ENCODE results near the gene SMYD3. TPM values are rescaled to one million over a fixed set of nuclear protein-coding genes. Genes with fewer than 3 reads are reported as not detected.

The SMYD3 gene
- total and polyA plus RNA-seq, 2 donors (not counting 1 experiment from before 2014, with no cell fraction given) = 9.7 to 37.2 TPM

GRCh38 chr1:245753807-245754206, 753.3 kb downstream of the SMYD3 start:
- no peak for TF ChIP-seq EZH2 (IDR thresholded peaks at IDR 0.05; ENCODE audit: borderline replicate concordance, insufficient read depth, low read depth, low read length, poor library complexity, severe bottlenecking)
- TF ChIP-seq, protein P1, sequence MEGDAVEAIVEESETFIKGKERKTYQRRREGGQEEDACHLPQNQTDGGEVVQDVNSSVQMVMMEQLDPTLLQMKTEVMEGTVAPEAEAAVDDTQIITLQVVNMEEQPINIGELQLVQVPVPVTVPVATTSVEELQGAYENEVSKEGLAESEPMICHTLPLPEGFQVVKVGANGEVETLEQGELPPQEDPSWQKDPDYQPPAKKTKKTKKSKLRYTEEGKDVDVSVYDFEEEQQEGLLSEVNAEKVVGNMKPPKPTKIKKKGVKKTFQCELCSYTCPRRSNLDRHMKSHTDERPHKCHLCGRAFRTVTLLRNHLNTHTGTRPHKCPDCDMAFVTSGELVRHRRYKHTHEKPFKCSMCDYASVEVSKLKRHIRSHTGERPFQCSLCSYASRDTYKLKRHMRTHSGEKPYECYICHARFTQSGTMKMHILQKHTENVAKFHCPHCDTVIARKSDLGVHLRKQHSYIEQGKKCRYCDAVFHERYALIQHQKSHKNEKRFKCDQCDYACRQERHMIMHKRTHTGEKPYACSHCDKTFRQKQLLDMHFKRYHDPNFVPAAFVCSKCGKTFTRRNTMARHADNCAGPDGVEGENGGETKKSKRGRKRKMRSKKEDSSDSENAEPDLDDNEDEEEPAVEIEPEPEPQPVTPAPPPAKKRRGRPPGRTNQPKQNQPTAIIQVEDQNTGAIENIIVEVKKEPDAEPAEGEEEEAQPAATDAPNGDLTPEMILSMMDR (IDR thresholded peaks at IDR 0.05) = no peak
- DNase-seq (no peak), ATAC-seq (ENCODE audit: low read depth) (no peak)
- Mint-ChIP-seq H3K4me1 (peaks cover 15% of the 10 kb centered on the region), H3K9me3 (ENCODE audit: insufficient read depth) (peaks cover 9% of the 10 kb centered on the region), H3K27me3 (no peaks in the 10 kb centered on the region), H3K4me3 (no peak overlapping the region), H3K27ac (no peak overlapping the region)
- no peaks in the 10 kb centered on the region for H4K20me1 ChIP-seq (ENCODE audit: control insufficient read depth, insufficient read depth, low read length, poor library complexity, severe bottlenecking)
- CTCF ChIA-PET = interaction anchor here (1.2 kb wide), 1 partner anchor 30 kb away, joined by 3 read pairs; no protein-coding TSS in a partner anchor
- intact Hi-C loops (cut with micrococcal nuclease) = no loop called here
- H3K36me3 ChIP-seq (replicated peaks in 1 of 2; ENCODE audit: control extremely low read depth in 1 of 2, control insufficient read depth in 1 of 2, extremely low read depth in 1 of 2, insufficient read depth in 2 of 2, low read length in 1 of 2) = no peaks in the 10 kb centered on the region
- POLR2A ChIA-PET = no interaction called here
- H3K4me3 ChIP-seq (ENCODE audit: control extremely low read depth in 1 of 5, extremely low read depth in 1 of 5, insufficient read depth in 1 of 5, low read depth in 2 of 5, low read length in 4 of 5) = no peak overlapping the region
- H3K4me2 ChIP-seq (replicated peaks; ENCODE audit: low read depth, low read length, poor library complexity, severe bottlenecking) = no peak overlapping the region
- peaks cover 1 to 9% (median 4%) of the 10 kb centered on the region in 3 donors for H3K9me3 ChIP-seq (ENCODE audit: control extremely low read depth in 1 of 3, control insufficient read depth in 2 of 3, insufficient read depth in 1 of 3, low read length in 2 of 3)
- no peak overlapping the region for H2AFZ ChIP-seq (ENCODE audit: insufficient read depth, low read depth, low read length, poor library complexity, severe bottlenecking)
- H3K79me2 ChIP-seq (ENCODE audit: control insufficient read depth, insufficient read depth, low read length) = no peaks in the 10 kb centered on the region
- no CpG with 5 or more reads among the region's 2 CpGs for WGBS (ENCODE audit: insufficient coverage)
- no peaks in the 10 kb centered on the region for H3K27me3 ChIP-seq (replicated peaks in 1 of 4; ENCODE audit: control extremely low read depth in 1 of 4, control insufficient read depth in 3 of 4, insufficient read depth in 4 of 4, low read length in 3 of 4)
- H3K27ac ChIP-seq (ENCODE audit: low read length in 2 of 2) = no peak overlapping the region
- no peak overlapping the region for H3K9ac ChIP-seq (ENCODE audit: low read length)
- H3K4me1 ChIP-seq (ENCODE audit: control insufficient read depth in 2 of 2, insufficient read depth in 2 of 2, low read length in 2 of 2) = peaks cover 0 to 6% of the 10 kb centered on the region in 2 donors

- Mint-ChIP-seq H3K4me1 (peaks cover 15% of the 10 kb centered on the region), H3K27ac (no peak overlapping the region), H3K9me3 (ENCODE audit: insufficient read depth) (peaks cover 8% of the 10 kb centered on the region), H3K4me3 (no peak overlapping the region), H3K27me3 (no peaks in the 10 kb centered on the region)
- intact Hi-C loops (cut with micrococcal nuclease) = no loop called here
- Histone ChIP-seq H3K4me2 (replicated peaks; ENCODE audit: low read depth, low read length, poor library complexity, severe bottlenecking) (no peak overlapping the region), H3K36me3 (replicated peaks in 1 of 2; ENCODE audit: control extremely low read depth in 1 of 2, control insufficient read depth in 1 of 2, extremely low read depth in 1 of 2, insufficient read depth in 2 of 2, low read length in 1 of 2) (no peaks in the 10 kb centered on the region), H3K27ac (ENCODE audit: low read length in 2 of 2) (no peak overlapping the region), H3K79me2 (ENCODE audit: control insufficient read depth, insufficient read depth, low read length) (no peaks in the 10 kb centered on the region), H4K20me1 (ENCODE audit: control insufficient read depth, insufficient read depth, low read length, poor library complexity, severe bottlenecking) (no peaks in the 10 kb centered on the region), H2AFZ (ENCODE audit: insufficient read depth, low read depth, low read length, poor library complexity, severe bottlenecking) (no peak overlapping the region), H3K4me1 (ENCODE audit: control insufficient read depth in 2 of 2, insufficient read depth in 2 of 2, low read length in 2 of 2) (peaks cover 0 to 6% of the 10 kb centered on the region in 2 donors), H3K4me3 (ENCODE audit: control extremely low read depth in 1 of 5, extremely low read depth in 1 of 5, insufficient read depth in 1 of 5, low read depth in 2 of 5, low read length in 4 of 5) (no peak overlapping the region), H3K27me3 (replicated peaks in 1 of 4; ENCODE audit: control extremely low read depth in 1 of 4, control insufficient read depth in 3 of 4, insufficient read depth in 4 of 4, low read length in 3 of 4) (no peaks in the 10 kb centered on the region), H3K9me3 (ENCODE audit: control extremely low read depth in 1 of 3, control insufficient read depth in 2 of 3, insufficient read depth in 1 of 3, low read length in 2 of 3) (peaks cover 0 to 9% (median 4%) of the 10 kb centered on the region in 3 donors), H3K9ac (ENCODE audit: low read length) (no peak overlapping the region)
- TF ChIP-seq EZH2 (IDR thresholded peaks at IDR 0.05; ENCODE audit: borderline replicate concordance, insufficient read depth, low read depth, low read length, poor library complexity, severe bottlenecking) = no peak
- TF ChIP-seq, protein P1 (IDR thresholded peaks at IDR 0.05) = no peak
- ATAC-seq (ENCODE audit: low read depth) (no peak), DNase-seq (no peak)
- POLR2A ChIA-PET = no interaction called here
- CTCF ChIA-PET = no interaction called here
- 87% methylated on average over 3 of the region's 3 CpGs for WGBS (ENCODE audit: insufficient coverage)
Observed at GRCh38 chr1:245752561-245752960, 754.5 kb downstream of the SMYD3 start.
